HuH-7.5 (cell line): ENCODE measurements around the gene MAL.
A peak's percentile ranks its signal among the peaks of the same experiment; 100 is the strongest.

Source experiments
- DNase-seq: peaks from one replicate; pipeline ENCODE4 v3.0.0; 2011; ENCODE audit warnings: low spot score

MAL gene

GRCh38 chr2:95016616-95017015 is 8.9 kb upstream of the MAL start:
- DNase-seq, result no peak

- DNase-seq, result no peak
These were observed 8.4 kb upstream of the MAL start for GRCh38 chr2:95017071-95017501.

- no peak for DNase-seq
These were observed 7.7 kb upstream of the MAL start for GRCh38 chr2:95017836-95018235.

- no peak for DNase-seq
These were observed 7.2 kb upstream of the MAL start for GRCh38 chr2:95018301-95018700.

- no peak for DNase-seq
These were observed 6.5 kb upstream of the MAL start for GRCh38 chr2:95018861-95019550.

- DNase-seq, result no peak
These were observed 5.9 kb upstream of the MAL start for GRCh38 chr2:95019572-95019971.

GRCh38 chr2:95020275-95021022 is 5.1 kb upstream of the MAL start:
- no peak for DNase-seq

GRCh38 chr2:95021023-95021416 is 4.5 kb upstream of the MAL start:
- DNase-seq, result no peak

GRCh38 chr2:95021847-95022246 is 3.7 kb upstream of the MAL start:
- DNase-seq, result no peak

- peak; percentile 87 for DNase-seq
These were observed 2.9 kb upstream of the MAL start for GRCh38 chr2:95022309-95023221.

GRCh38 chr2:95023222-95023597 is 2.3 kb upstream of the MAL start:
- DNase-seq, result no peak

- no peak for DNase-seq
These were observed 1.1 kb upstream of the MAL start for GRCh38 chr2:95024371-95024770.

GRCh38 chr2:95024960-95025405 is 525 bp upstream of the MAL start:
- no peak for DNase-seq

GRCh38 chr2:95026471-95027368 is 1.2 kb downstream of the MAL start:
- no peak for DNase-seq

- DNase-seq, result no peak
These were observed 1.8 kb downstream of the MAL start for GRCh38 chr2:95027369-95027720.

- no peak for DNase-seq
These were observed 4.4 kb downstream of the MAL start for GRCh38 chr2:95029898-95030341.

- no peak for DNase-seq
These were observed 5.0 kb downstream of the MAL start for GRCh38 chr2:95030496-95030895.

GRCh38 chr2:95031076-95031725 is 5.7 kb downstream of the MAL start:
- DNase-seq, result no peak

- no peak for DNase-seq
These were observed 6.2 kb downstream of the MAL start for GRCh38 chr2:95031726-95032116.

- DNase-seq, result no peak
These were observed 6.8 kb downstream of the MAL start for GRCh38 chr2:95032341-95032740.
